Activated T-cell treated with anti-CD3 and anti-CD28 coated beads for 48 hours (primary cell): ENCODE results near the gene HLA-DQB1.

ENCODE experiments used
- DNase-seq: peaks from one replicate; pipeline ENCODE4 v3.0.0-alpha.2; 2020; ENCODE audit warnings: low read depth

The HLA-DQB1 gene

DNA sequence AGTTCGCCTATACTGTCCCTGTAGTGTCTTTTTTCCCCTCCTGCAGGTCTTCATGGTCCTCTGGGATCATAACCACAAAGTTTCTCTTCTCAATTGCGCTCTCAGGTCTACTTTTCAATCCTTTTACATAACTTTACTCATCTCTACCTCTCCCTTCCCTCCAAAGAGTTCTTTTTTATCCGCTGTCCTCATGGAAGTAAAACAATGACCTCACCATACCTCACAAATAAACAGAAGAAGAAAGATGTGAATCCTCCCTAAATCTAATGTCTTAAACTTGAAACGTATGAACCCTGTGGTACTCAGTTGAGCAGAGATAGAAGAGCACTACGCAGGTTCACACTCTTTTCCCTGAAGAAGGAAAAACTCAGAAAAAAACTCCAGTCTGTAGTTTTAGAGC is 41.3 kb downstream of the HLA-DQB1 start:
- no peak for DNase-seq

- no peak for DNase-seq
Observed at GRCh38 chr6:32624565-32624964, 41.9 kb downstream of the HLA-DQB1 start.

DNA sequence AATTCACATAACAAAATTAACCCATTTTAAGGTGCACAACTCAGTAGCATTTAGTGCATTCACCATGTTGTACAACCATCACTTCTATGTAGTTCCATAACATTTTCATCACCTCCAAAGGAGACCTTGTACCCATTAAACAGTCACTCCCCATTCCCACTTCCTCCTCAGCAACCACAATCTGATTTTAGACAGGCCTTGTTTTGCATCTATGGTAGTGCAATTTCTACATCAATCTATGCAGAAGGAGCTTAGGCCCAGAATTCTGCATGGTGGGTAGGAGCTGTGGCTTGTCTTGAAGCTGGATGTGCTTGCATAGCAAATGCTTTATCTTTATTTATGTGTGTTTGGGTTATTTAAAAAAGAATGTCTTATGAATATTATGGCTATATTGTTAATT is 42.8 kb downstream of the HLA-DQB1 start:
- no peak for DNase-seq

GRCh38 chr6:32622545-32623401 is 43.7 kb downstream of the HLA-DQB1 start:
- DNase-seq: peak; percentile 23

GRCh38 chr6:32621372-32621771 is 45.1 kb downstream of the HLA-DQB1 start:
- no peak for DNase-seq

DNA sequence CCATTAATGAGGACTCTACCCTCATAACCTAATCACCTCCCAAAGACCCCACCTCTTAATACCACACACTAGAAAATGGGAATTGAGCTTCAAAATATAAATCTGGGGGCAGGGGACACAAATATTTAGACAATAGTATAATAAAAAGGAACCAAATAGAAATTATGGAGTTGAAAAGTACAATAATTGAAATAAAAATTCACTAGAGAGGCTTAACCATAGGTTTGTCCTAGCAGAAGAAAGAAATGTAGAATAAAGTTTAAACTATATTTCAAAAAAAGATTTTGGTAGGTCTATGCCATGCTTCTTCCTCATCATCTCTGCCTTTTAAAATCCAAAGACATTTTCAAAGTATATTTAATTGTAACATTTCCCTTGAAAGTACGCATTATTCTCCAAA is 48.7 kb downstream of the HLA-DQB1 start:
- no peak for DNase-seq

DNA sequence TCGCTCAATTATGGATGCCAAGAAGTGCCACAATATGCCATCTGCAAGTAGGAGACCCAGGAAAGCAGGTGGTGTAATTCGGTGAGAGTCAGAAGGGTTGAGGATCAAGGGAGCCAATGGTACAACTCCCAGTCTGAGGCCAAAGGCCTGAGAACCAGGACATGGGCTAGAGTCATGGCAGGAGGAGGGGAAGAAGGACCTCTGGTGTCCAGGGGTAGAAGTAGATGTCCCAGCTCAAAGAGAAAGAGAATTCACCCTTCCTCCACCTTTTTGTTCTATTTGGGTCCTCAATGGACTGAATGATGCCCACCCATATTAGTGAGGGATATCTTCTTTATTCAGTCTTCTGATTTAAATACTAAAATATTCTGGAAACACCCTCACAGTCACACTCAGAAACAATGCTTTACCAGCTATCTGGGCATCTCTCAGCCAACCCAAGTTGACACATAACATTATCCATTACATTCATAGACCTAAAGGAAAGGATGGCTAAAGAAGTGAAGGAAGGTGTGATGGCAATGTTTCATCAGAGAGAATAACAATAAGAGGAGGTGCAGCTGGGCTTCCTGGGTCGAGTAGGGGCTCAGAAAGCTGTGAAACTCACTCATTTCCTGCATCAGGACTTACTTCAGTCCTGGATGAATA is 50.4 kb downstream of the HLA-DQB1 start:
- DNase-seq: no peak

- no peak for DNase-seq
Observed at GRCh38 chr6:32614366-32615081, 51.9 kb downstream of the HLA-DQB1 start.

DNA sequence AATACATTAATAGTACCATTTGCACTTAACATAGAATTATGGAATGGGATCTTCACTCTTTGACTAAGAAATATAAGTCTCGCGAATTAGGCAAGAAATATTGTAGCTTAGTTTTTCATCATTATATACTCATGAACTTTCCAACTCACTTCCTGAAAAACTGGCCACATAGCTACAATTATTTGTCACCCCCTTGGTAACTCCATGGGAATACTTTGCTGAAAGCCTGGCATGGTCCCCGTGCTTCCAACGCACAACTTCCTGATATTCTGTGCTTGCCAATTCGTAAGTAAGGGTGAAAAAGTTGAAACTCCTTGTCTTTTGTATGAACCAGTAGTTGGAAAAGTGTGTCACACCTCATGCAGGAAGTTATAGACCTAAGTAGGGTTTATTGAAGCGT is 53.0 kb downstream of the HLA-DQB1 start:
- no peak for DNase-seq

DNA sequence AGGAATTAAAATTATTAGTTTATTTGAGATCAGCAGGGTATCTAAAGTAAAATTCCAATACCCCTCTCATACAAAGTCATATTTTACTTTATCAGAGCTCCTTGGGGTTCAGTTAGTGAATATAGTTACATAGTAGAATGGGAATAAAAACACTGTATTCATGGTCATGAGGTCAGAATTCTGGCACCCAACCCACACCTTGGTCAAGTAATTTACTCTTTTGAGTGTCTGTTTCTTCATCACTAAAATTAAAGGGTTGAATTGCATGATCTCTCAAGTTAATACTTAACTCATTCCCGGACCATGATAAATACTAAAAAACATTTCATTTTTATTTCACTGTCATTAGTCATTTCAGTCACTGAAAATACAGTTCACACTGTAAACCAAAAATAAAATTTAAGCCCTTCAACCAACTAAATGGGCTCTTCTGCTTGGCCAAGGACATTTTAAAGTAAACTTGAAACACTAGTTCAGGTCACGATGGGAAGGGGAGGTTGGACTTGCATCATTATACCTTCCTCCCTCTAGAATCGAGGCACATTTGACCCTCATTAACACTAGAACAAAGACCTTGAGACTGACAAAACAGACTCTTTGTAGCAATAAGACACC is 55.7 kb downstream of the HLA-DQB1 start:
- DNase-seq: no peak

DNA sequence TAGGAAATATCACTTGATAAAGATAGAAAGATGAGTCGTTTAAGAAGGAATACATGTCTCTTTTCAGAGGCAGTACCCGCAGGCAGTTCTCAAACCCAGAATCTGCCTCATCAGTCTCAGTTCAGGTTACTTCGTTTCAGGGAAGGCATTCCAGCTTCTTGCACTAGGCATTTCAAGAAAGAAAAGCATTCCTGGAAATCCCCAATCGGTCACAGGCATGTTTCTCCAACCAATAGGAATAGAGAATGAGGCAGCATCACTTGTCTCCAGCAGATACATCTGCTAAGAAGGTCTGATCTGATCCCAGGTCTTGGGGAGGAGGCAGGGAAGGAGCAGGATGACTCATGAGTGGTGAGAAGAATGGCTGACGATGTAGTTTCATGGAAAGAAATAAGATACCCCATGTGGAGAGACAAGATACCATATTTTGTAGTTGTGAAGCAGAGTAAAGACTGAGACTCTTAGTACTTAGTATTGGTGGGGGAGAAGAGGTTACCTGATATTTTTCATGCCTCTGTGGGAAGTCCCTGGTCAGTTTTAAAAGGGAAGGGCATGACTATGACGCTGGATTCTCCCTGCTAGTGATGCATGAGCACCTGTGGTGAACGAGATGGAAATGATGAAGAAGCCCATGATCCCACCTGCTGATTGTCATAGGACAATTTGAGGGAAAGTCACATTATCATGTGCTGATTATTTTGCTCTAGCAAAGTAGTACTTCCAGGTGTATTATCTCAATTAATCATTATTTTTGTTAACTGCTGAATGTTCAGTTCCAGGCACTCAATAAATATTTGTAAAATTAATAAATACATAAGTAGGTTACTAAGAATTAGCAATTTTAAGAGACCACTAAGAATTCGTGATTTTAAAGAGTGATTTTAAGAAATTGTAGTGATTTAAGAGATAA is 56.5 kb downstream of the HLA-DQB1 start:
- no peak for DNase-seq
